Kidney (tissue), 22 donors: ENCODE measurements around the gene DLX5. TPM values are rescaled to one million over a fixed set of nuclear protein-coding genes. Genes with fewer than 3 reads are reported as not detected.
"Not testable (repeated sequence)": the region's sequence is repeated elsewhere in the genome, so short reads cannot be mapped to it uniquely, and the experiment has no call there.

Experiments
- DNase-seq, 5 donors: peaks; one replicate each; pipeline ENCODE4 v3.0.0-alpha.2; 2013 to 2020
- FAIRE-seq: peaks from 2 replicates; lab custom pipeline; 2012; peaks lifted over from hg19 to GRCh38; lab: Jason Lieb, UNC
- H3K27ac ChIP-seq, 2 donors: one replicate each; pipeline ENCODE4 v1.7.0; 2013; ENCODE audit warnings: low read depth in 2 of 2, low read length in 2 of 2, inconsistent platforms in 1 of 2
- H3K27me3 ChIP-seq: one replicate; pipeline ENCODE4 v1.7.1; 2013; ENCODE audit warnings: low read length, inconsistent platforms; ENCODE audit not compliant: control insufficient read depth, insufficient read depth
- H3K36me3 ChIP-seq, 3 donors: one replicate each; pipeline versions ENCODE4 v1.7.0 to v1.7.1; 2013; ENCODE audit warnings: low read length in 3 of 3, control low read depth in 1 of 3, inconsistent platforms in 1 of 3; ENCODE audit not compliant: insufficient read depth in 3 of 3, control insufficient read depth in 2 of 3
- H3K4me1 ChIP-seq, 3 donors: one replicate each; pipeline versions ENCODE4 v1.7.0 to v1.7.1; 2013; ENCODE audit warnings: low read length in 3 of 3, inconsistent platforms in 1 of 3, low read depth in 1 of 3; ENCODE audit not compliant: control insufficient read depth in 2 of 3, insufficient read depth in 2 of 3
- H3K4me3 ChIP-seq, 3 donors: one replicate each; pipeline versions ENCODE4 v1.7.0 to v1.8.1; 2013; ENCODE audit warnings: low read length in 3 of 3, control low read depth in 1 of 3, inconsistent platforms in 1 of 3
- H3K9ac ChIP-seq, 3 donors: one replicate each; pipeline versions ENCODE4 v1.7.0 to v1.7.1; 2013; ENCODE audit warnings: low read length in 3 of 3, control low read depth in 1 of 3, inconsistent platforms in 1 of 3
- H3K9me3 ChIP-seq, 3 donors: one replicate each; pipeline versions ENCODE4 v1.7.0 to v1.7.1; 2013; ENCODE audit warnings: low read length in 3 of 3, control low read depth in 1 of 3, inconsistent platforms in 1 of 3; ENCODE audit not compliant: control insufficient read depth in 2 of 3, insufficient read depth in 1 of 3
- intact Hi-C: fragments of 100-400 bp; cut with DNase I; formaldehyde crosslinking; loops from one replicate; pipeline ENCODE4 v1.11.1; 2022
- long read RNA-seq, 10 donors: library from polyadenylated mRNA in 1 of 10; unstranded in 1 of 10; transcript quantifications; one replicate each; pipeline ENCODE4 v2.0.0 and lab custom pipeline, GENCODE V29; 2021 to 2026
- polyA plus RNA-seq: library from polyadenylated mRNA; stranded (reverse); fragments of 350-450 nt; fragmentation: Illumina TruSeq; extraction: RNeasy Lipid Tissue Mini Kit (QIAGEN cat#74804); gene quantifications from one replicate; pipeline ENCODE4 v1.2.3, GENCODE V29; 2014; ENCODE audit warnings: low read depth, low replicate concordance; ENCODE audit not compliant: insufficient read depth
- total RNA-seq: library from RNA; stranded (reverse); fragmentation: NEBNext Ultra II Directional; extraction: Animal tissue kit (Norgen Biotek cat#: 25700); gene quantifications from one replicate; pipeline ENCODE4 v1.2.1, GENCODE V29; 2021
- TF ChIP-seq, protein P1 (sequence below): IDR thresholded peaks from 3 replicates; pipeline ENCODE4 v1.5.1; 2012; ENCODE audit warnings: mild to moderate bottlenecking, moderate library complexity, borderline replicate concordance; ENCODE audit not compliant: insufficient read depth; ENCODE audit errors: extremely low read depth
- donor health status: control.
- donor health status: control.
- donor health status: control.
- donor health status: control.
- donor health status: control.
- donor health status: DM: yes; HTN: yes; CAD: no.
- donor health status: Normal renal cell carcinoma (clear cell type).

The DLX5 gene
- 0.82 TPM for total RNA-seq
- not detected for polyA plus RNA-seq
- long read RNA-seq, donor 1 = 0 reads
- long read RNA-seq, donor 2 = 0 reads
- long read RNA-seq, donor 3 = 0 reads
- long read RNA-seq, donor 4 = 0 reads
- long read RNA-seq, donor 5 = 0 reads
- long read RNA-seq, donor 6 = 0 reads
- long read RNA-seq, donor 7 = 0 reads
- long read RNA-seq, donor 8 = 0 reads
- long read RNA-seq, donor 9 = 0 reads
- long read RNA-seq, donor 10 = 0 reads

- Histone ChIP-seq H3K36me3 (no peaks in the 10 kb centered on the region), H3K27ac (no peak within 1 kb of the TSS), H3K4me1 (peaks cover 0 to 14% (median 4%) of the 10 kb centered on the region in 3 donors), H3K9ac (no peak within 1 kb of the TSS), H3K27me3 (peaks cover 66% of the 10 kb centered on the region), H3K9me3 (no peaks in the 10 kb centered on the region), H3K4me3 (peak within 1 kb of the TSS in 2 of 3 donors; percentile 15 to 20)
- peak in 4 of 5 donors; percentile 47 to 83 (median 58) for DNase-seq
- no peak for FAIRE-seq
- TF ChIP-seq, protein P1, sequence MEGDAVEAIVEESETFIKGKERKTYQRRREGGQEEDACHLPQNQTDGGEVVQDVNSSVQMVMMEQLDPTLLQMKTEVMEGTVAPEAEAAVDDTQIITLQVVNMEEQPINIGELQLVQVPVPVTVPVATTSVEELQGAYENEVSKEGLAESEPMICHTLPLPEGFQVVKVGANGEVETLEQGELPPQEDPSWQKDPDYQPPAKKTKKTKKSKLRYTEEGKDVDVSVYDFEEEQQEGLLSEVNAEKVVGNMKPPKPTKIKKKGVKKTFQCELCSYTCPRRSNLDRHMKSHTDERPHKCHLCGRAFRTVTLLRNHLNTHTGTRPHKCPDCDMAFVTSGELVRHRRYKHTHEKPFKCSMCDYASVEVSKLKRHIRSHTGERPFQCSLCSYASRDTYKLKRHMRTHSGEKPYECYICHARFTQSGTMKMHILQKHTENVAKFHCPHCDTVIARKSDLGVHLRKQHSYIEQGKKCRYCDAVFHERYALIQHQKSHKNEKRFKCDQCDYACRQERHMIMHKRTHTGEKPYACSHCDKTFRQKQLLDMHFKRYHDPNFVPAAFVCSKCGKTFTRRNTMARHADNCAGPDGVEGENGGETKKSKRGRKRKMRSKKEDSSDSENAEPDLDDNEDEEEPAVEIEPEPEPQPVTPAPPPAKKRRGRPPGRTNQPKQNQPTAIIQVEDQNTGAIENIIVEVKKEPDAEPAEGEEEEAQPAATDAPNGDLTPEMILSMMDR = no peak
- intact Hi-C loops = loop anchor here (10.0 kb wide), 2 partner anchors 950 to 1110 kb away; no protein-coding TSS in a partner anchor
These were observed at the start of gene DLX5 for GRCh38 chr7:97024209-97025129. DLX5 (minus strand) TSS chr7:97024831; CDS start chr7:97024623, 208 bp downstream.

GRCh38 chr7:97072025-97072424, 47.4 kb upstream of the DLX5 start:
- FAIRE-seq, H3K27ac ChIP-seq, H3K27me3 ChIP-seq, H3K9me3 ChIP-seq, H3K4me1 ChIP-seq, H3K4me3 ChIP-seq, intact Hi-C loops, H3K9ac ChIP-seq, DNase-seq, H3K36me3 ChIP-seq: not testable (repeated sequence)

DNA sequence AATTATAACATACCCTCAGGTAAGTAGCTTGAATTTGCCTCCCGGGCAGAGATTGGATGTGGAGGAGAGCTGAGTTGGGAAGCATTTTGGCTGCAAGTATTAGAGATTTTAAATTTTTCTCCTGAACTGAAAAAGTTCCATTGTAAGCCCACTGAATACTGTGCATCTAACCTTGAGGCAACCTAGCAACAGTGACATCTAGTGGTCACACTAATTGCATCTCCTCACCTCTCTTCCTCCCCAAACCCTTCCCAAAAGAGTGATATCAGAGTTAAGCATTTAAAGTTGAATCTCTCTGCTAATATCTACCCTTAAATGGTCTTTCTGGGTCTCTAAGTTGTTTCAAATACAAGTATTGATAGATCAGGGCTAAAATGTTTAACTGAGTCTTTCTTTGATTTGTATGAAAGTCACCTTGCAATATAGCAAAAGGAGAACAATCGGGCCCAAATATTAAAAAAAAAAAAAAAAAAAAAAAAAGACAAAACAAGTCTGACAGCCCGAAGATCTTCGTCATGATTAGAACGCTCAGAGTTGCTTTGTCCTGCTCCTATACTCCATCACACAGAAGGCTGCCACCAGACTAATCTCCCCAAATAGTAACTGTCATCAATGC, 40.4 kb upstream of the DLX5 start:
- peak in 3 of 5 donors; percentile 11 to 71 (median 57) for DNase-seq
- H3K27ac ChIP-seq = no peak overlapping the region
- H3K27me3 ChIP-seq = no peaks in the 10 kb centered on the region
- no peaks in the 10 kb centered on the region for H3K9me3 ChIP-seq
- no peak overlapping the region for H3K9ac ChIP-seq
- intact Hi-C loops = no loop called here
- no peaks in the 10 kb centered on the region for H3K4me1 ChIP-seq
- no peak overlapping the region for H3K4me3 ChIP-seq
- no peaks in the 10 kb centered on the region for H3K36me3 ChIP-seq
- TF ChIP-seq, protein P1 = peak; percentile 58
- no peak for FAIRE-seq
